Caco-2 (cell line): Measurements from ENCODE around the gene RNF11. TPM values are rescaled to one million over a fixed set of nuclear protein-coding genes. Genes with fewer than 3 reads are reported as not detected.

ENCODE experiments used
- BruUV-seq: library from RNA; stranded (reverse); fragments of 400-500 nt; replicated peaks from 2 replicates; lab custom pipeline; 2021; lab: Mats Ljungman, UMichigan
- CTCF ChIA-PET: fragments of 300-600 bp; sonication (Branson Sonifier 250); formaldehyde crosslinking; loops from one replicate; lab custom pipeline; 2022; ENCODE audit warnings: antibody characterized with exemption; lab: Charles Lee
- POLR2A ChIA-PET: fragments of 300-600 bp; sonication (Branson Sonifier 250); formaldehyde crosslinking; loops from one replicate; lab custom pipeline; 2022; ENCODE audit warnings: antibody characterized with exemption; lab: Charles Lee
- DNase-seq, 2 experiments: peaks; one replicate each; pipeline versions ENCODE4 v3.0.0 to v3.0.0-alpha.2; 2020 to 2022
- H3K27me3 ChIP-seq: replicated peaks from 2 replicates; pipeline ENCODE4 v1.6.0; 2011; ENCODE audit warnings: low read length; ENCODE audit not compliant: control insufficient read depth, insufficient read depth
- H3K36me3 ChIP-seq: 2 replicates; pipeline ENCODE4 v1.5.1; 2011; ENCODE audit warnings: low read length; ENCODE audit not compliant: control insufficient read depth, insufficient read depth
- H3K4me1 ChIP-seq: fragments of 250-450 bp; sonication (Bioruptor Pico); 2 replicates; pipeline ENCODE4 v1.5.1; 2020; ENCODE audit warnings: mild to moderate bottlenecking
- H3K4me3 ChIP-seq: 2 replicates; pipeline ENCODE4 v1.5.1; 2011; ENCODE audit warnings: low read depth, mild to moderate bottlenecking, control low read depth, low read length
- H3K9me3 ChIP-seq: fragments of 250-450 bp; sonication (Bioruptor Pico); 2 replicates; pipeline ENCODE4 v1.5.1; 2020; ENCODE audit warnings: mild to moderate bottlenecking, moderate library complexity
- H3K27ac Mint-ChIP-seq: one replicate; pipeline ENCODE4 v1.8.0; 2022; ENCODE audit warnings: mixed read lengths; ENCODE audit not compliant: unreplicated experiment
- H3K27me3 Mint-ChIP-seq: one replicate; pipeline ENCODE4 v1.8.0; 2022; ENCODE audit warnings: mixed read lengths; ENCODE audit not compliant: insufficient read depth, unreplicated experiment
- H3K36me3 Mint-ChIP-seq: one replicate; pipeline ENCODE4 v1.8.0; 2022; ENCODE audit warnings: mild to moderate bottlenecking, mixed read lengths; ENCODE audit not compliant: insufficient read depth, unreplicated experiment
- H3K4me1 Mint-ChIP-seq: one replicate; pipeline ENCODE4 v1.8.0; 2022; ENCODE audit warnings: low read depth, mixed read lengths; ENCODE audit not compliant: unreplicated experiment
- H3K4me3 Mint-ChIP-seq: one replicate; pipeline ENCODE4 v1.8.0; 2022; ENCODE audit warnings: mild to moderate bottlenecking, moderate library complexity, mixed read lengths; ENCODE audit not compliant: unreplicated experiment
- H3K9me3 Mint-ChIP-seq: one replicate; pipeline ENCODE4 v1.8.0; 2022; ENCODE audit warnings: mixed read lengths; ENCODE audit not compliant: unreplicated experiment
- intact Hi-C: fragments of 100-400 bp; cut with micrococcal nuclease; formaldehyde crosslinking; loops from one replicate; pipeline ENCODE4 v1.10.0; 2022; ENCODE audit not compliant: unreplicated experiment
- total RNA-seq: library from RNA; stranded (reverse); gene quantifications from 2 replicates; pipeline ENCODE4 v1.2.3, GENCODE V29; 2022
- TF ChIP-seq, protein P1 (sequence below), 2 experiments: fragments of 200-600 bp in 1 of 2; IDR thresholded peaks; 1 replicate in 1 of 2; 2 replicates in 1 of 2; pipeline versions ENCODE4 v1.5.1 to v1.8.0; 2011 to 2022; ENCODE audit warnings: antibody characterized with exemption in 1 of 2, control low read depth in 1 of 2, inconsistent platforms in 1 of 2, low read depth in 1 of 2, low read length in 1 of 2, mild to moderate bottlenecking in 1 of 2, moderate library complexity in 1 of 2; ENCODE audit not compliant: insufficient read depth in 1 of 2, severe bottlenecking in 1 of 2, unreplicated experiment in 1 of 2

RNF11 gene
- total RNA-seq, 1 experiment from 2014 or later = 44.1 TPM

GRCh38 chr1:51310871-51311613 is 75.0 kb downstream of the RNF11 start:
- DNase-seq = no peak
- peaks cover 20% of the 10 kb centered on the region for H3K4me1 Mint-ChIP-seq
- Histone ChIP-seq H3K4me3 (no peak overlapping the region), H3K27me3 (no peaks in the 10 kb centered on the region), H3K4me1 (no peaks in the 10 kb centered on the region), H3K9me3 (no peaks in the 10 kb centered on the region), H3K36me3 (no peaks in the 10 kb centered on the region; the same call in 1 of the 2 replicates)
- POLR2A ChIA-PET = no interaction called here
- H3K9me3 Mint-ChIP-seq = no peaks in the 10 kb centered on the region
- TF ChIP-seq, protein P1, sequence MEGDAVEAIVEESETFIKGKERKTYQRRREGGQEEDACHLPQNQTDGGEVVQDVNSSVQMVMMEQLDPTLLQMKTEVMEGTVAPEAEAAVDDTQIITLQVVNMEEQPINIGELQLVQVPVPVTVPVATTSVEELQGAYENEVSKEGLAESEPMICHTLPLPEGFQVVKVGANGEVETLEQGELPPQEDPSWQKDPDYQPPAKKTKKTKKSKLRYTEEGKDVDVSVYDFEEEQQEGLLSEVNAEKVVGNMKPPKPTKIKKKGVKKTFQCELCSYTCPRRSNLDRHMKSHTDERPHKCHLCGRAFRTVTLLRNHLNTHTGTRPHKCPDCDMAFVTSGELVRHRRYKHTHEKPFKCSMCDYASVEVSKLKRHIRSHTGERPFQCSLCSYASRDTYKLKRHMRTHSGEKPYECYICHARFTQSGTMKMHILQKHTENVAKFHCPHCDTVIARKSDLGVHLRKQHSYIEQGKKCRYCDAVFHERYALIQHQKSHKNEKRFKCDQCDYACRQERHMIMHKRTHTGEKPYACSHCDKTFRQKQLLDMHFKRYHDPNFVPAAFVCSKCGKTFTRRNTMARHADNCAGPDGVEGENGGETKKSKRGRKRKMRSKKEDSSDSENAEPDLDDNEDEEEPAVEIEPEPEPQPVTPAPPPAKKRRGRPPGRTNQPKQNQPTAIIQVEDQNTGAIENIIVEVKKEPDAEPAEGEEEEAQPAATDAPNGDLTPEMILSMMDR (IDR thresholded peaks at IDR 0.05; ENCODE audit: insufficient read depth in 1 of 2, low read depth in 1 of 2, low read length in 1 of 2, severe bottlenecking in 1 of 2, unreplicated experiment in 1 of 2) = no peak
- H3K27ac Mint-ChIP-seq = no peak overlapping the region
- intact Hi-C loops = no loop called here
- no peaks in the 10 kb centered on the region for H3K36me3 Mint-ChIP-seq
- no peak overlapping the region for H3K4me3 Mint-ChIP-seq
- BruUV-seq = no TSS peak
- CTCF ChIA-PET = no interaction called here
- H3K27me3 Mint-ChIP-seq = no peaks in the 10 kb centered on the region

- TF ChIP-seq, protein P1 (IDR thresholded peaks at IDR 0.05; ENCODE audit: insufficient read depth in 1 of 2, low read depth in 1 of 2, low read length in 1 of 2, severe bottlenecking in 1 of 2, unreplicated experiment in 1 of 2) = no peak
- H3K36me3 Mint-ChIP-seq = no peaks in the 10 kb centered on the region
- H3K9me3 ChIP-seq = no peaks in the 10 kb centered on the region
- no peaks in the 10 kb centered on the region for H3K27me3 Mint-ChIP-seq
- no peaks in the 10 kb centered on the region; the same call in 1 of the 2 replicates for H3K36me3 ChIP-seq
- no peak overlapping the region for H3K4me3 ChIP-seq
- H3K9me3 Mint-ChIP-seq = no peaks in the 10 kb centered on the region
- no peak for DNase-seq
- ChIA-PET POLR2A (no interaction called here), CTCF (no interaction called here)
- H3K4me3 Mint-ChIP-seq = no peak overlapping the region
- peaks cover 20% of the 10 kb centered on the region for H3K4me1 Mint-ChIP-seq
- intact Hi-C loops = no loop called here
- H3K27ac Mint-ChIP-seq = no peak overlapping the region
- no TSS peak for BruUV-seq
- H3K4me1 ChIP-seq = no peaks in the 10 kb centered on the region
- H3K27me3 ChIP-seq = no peaks in the 10 kb centered on the region
Observed at GRCh38 chr1:51311826-51312225, 75.8 kb downstream of the RNF11 start.

DNA sequence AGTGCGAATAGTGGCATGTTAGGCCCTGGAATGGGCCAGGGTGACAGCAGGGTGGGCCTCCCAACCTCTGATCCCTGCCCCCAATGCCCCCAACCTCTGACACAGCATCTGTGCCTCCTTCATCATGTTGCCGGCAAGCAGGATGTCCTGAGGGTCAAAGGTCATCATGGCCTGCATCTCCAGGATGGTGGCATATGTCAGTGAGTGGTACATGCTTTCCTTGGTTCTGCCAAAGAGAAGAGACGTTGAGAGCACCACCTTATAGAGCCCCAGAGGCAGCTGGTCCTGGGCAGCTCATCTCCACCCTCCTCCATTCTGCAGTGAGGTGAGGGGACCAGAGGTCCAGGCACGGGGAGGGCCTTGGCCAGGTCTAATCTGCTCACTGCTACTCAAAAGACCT is 76.6 kb downstream of the RNF11 start:
- BruUV-seq = no TSS peak
- no peaks in the 10 kb centered on the region for H3K4me1 ChIP-seq
- Mint-ChIP-seq H3K36me3 (no peaks in the 10 kb centered on the region), H3K9me3 (no peaks in the 10 kb centered on the region), H3K4me1 (peaks cover 20% of the 10 kb centered on the region), H3K27ac (no peak overlapping the region), H3K27me3 (no peaks in the 10 kb centered on the region), H3K4me3 (no peak overlapping the region)
- intact Hi-C loops = no loop called here
- POLR2A ChIA-PET = no interaction called here
- no peaks in the 10 kb centered on the region for H3K27me3 ChIP-seq
- TF ChIP-seq, protein P1 (IDR thresholded peaks at IDR 0.05; ENCODE audit: insufficient read depth in 1 of 2, low read depth in 1 of 2, low read length in 1 of 2, severe bottlenecking in 1 of 2, unreplicated experiment in 1 of 2) = no peak
- no peaks in the 10 kb centered on the region for H3K9me3 ChIP-seq
- no peak for DNase-seq
- CTCF ChIA-PET = interaction anchor here (1.9 kb wide), 1 partner anchor 16 kb away, joined by 6 read pairs; no protein-coding TSS in a partner anchor
- no peak overlapping the region for H3K4me3 ChIP-seq
- no peaks in the 10 kb centered on the region; the same call in 1 of the 2 replicates for H3K36me3 ChIP-seq
